ENCODE data around the gene CDH13.
"Not testable (repeated sequence)": the region's sequence is repeated elsewhere in the genome, so short reads cannot be mapped to it uniquely, and the experiment has no call there.

CDH13 gene

DNA sequence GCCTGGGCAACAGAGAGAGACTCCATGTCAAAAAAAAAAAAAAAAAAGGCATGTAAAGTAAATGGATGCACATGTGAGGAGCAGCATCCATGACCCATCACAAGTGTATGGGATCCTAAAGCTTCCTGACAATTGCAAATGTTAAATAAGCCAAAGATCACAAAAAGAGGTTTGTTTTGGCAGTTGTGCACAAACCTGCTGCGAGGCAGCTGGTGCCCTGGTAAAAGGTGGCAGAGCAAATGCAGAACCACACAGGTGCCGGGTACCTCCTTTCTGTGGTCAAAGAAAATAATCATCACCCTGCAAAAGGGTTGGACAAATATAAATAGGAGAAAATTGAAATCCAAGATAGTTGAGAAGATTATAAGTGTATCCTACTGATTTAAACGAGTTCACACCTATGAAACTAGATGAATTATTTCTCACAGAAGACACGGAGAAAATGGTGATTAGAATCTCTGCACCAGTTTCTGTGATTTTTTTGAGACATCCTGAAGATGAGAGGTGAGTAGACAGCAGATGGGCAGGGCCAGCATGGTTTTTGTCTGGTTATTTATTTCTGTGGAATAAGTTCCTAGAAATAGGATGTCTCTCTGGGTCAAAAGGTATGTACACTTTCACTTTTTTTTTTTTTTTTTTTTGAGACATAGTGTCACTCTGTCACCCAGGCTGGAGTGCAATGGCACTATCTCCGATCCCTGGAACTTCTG is 291.3 kb downstream of the CDH13 start:
- no peak for TF ChIP-seq ZFX (IDR thresholded peaks at IDR 0.05)
- no peak for TF ChIP-seq CTCF (conservative IDR thresholded peaks at IDR 0.05)
- H3K27ac ChIP-seq = no peak overlapping the region

DNA sequence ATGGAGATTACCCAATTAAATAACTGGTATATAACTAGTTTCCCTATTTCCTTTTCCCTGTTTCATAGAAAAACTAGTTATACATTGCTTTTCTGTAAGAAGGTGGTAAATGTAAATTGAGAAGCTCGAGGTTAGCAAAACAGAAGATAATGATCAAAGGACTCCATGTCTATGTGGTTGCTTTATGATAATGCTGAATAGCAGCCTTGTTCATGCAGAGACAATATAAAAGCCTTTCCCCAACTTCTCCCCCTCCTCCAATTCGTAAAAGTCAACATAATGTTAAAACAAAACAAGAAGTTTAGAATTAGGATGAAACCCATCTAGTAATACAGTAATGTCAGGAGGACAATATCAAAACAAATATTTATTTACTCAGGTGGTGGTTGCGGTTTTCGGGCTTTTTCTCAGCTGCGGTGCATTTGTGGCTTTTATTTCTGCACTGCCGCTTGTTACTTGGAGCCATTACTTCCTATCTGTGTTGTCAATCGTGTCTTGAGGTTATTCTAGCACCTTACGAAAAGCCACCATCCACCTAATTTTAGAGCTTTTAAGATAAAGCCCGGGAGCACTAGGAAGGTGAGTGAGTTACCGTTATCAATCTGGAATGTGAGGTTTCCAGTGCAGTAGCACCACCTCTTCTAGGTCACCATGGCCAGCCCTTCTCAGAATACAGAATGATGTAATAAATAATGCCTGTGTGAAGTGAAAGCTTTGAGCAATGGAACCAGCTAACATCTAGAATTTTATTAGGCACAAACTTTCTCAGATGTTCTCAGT is 297.5 kb downstream of the CDH13 start:
- TF ChIP-seq CTCF (conservative IDR thresholded peaks at IDR 0.05) (no peak), ZFX (IDR thresholded peaks at IDR 0.05) (no peak)
- no peak overlapping the region for H3K27ac ChIP-seq

GRCh38 chr16:82926500-82926899 is 299.7 kb downstream of the CDH13 start:
- no peak overlapping the region for H3K27ac ChIP-seq
- no peak for TF ChIP-seq ZFX (IDR thresholded peaks at IDR 0.05)
- no peak for TF ChIP-seq CTCF (conservative IDR thresholded peaks at IDR 0.05)

DNA sequence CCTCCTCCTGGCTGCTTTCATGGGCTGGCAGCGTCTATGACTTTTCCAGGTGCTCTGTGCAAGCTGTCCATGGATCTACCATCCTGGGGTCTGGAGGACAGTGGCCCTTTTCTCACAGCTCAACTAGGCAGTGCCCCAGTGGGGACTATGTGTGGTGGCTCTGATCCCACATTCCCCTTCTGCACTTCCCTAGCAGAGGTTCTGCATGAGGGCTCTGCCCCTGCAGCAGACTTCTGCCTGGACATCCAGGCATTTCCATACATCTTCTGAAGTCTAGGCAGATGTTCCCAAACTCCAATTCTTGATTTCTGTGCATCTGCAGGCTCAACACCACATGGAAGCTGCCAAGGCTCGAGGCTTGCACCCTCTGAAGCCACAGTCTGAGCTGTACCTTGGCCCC is 307.2 kb downstream of the CDH13 start:
- not testable (repeated sequence) for H3K27ac ChIP-seq

GRCh38 chr16:82935766-82936165 is 309.0 kb downstream of the CDH13 start:
- no peak overlapping the region for H3K27ac ChIP-seq
- TF ChIP-seq CTCF (conservative IDR thresholded peaks at IDR 0.05) (no peak), ZFX (IDR thresholded peaks at IDR 0.05) (no peak)

GRCh38 chr16:82936941-82937551 is 310.3 kb downstream of the CDH13 start:
- no peak overlapping the region for H3K27ac ChIP-seq
- TF ChIP-seq ZFX (IDR thresholded peaks at IDR 0.05) (no peak), CTCF (conservative IDR thresholded peaks at IDR 0.05) (no peak)

- TF ChIP-seq CTCF (conservative IDR thresholded peaks at IDR 0.05) (no peak), ZFX (IDR thresholded peaks at IDR 0.05) (no peak)
- H3K27ac ChIP-seq = no peak overlapping the region
Measured at GRCh38 chr16:82937926-82938520, 311.3 kb downstream of the CDH13 start.
